Measurements from ENCODE around the gene CTDSPL. TPM values are rescaled to one million over a fixed set of nuclear protein-coding genes. Genes with fewer than 3 reads are reported as not detected.

Gene CTDSPL
- total RNA-seq, 1 donor from 2014 or later: not detected

DNA sequence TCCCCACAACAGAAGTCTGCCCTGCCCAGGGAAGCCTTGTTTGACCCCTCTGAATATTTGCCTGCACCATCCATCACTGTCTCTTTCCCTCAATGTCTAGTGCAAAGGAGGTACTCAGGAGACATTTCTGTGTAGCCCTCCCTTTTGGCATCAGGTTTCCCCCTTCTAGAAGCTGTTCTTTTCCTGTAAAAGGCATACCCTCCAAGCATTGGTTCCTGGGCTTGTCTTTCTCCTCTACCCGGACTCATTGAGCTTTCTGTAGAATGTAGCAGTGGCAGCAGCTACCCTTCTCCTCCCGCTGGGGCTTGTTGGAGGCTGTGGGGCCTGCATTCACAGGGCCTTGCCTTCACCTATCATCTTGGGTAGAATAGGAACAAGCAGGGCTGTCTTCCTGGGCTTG lies 63.5 kb downstream of the CTDSPL start:
- no peak overlapping the region for H3K4me3 Mint-ChIP-seq
- no peak for ATAC-seq (ENCODE audit: low read depth)
- POLR2A ChIA-PET: no interaction called here

DNA sequence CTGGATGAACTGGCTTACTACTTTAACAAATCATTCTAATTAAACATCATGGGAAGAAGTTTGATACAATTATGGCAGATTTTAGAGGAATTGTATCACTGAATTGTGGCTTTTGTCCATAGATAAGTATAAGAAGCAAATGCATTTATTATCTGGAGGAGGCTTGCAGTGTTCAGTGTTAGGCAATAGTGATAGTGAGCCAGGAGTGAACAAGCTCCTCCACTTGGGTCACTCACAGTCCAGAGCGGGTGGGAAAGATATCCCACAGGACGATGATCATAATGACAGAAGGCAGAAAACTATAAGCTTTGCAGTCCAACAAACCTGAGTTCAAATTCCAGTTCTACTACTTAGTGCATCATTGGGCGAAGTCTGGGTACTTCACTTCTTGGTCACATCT lies 64.9 kb downstream of the CTDSPL start:
- ATAC-seq (ENCODE audit: low read depth): no peak
- intact Hi-C loops (cut with micrococcal nuclease): no loop called here

More for the DNA sequence above, 63.5 kb downstream of the CTDSPL start:
- H3K27ac Mint-ChIP-seq: no peak overlapping the region
- TF ChIP-seq, protein P1, sequence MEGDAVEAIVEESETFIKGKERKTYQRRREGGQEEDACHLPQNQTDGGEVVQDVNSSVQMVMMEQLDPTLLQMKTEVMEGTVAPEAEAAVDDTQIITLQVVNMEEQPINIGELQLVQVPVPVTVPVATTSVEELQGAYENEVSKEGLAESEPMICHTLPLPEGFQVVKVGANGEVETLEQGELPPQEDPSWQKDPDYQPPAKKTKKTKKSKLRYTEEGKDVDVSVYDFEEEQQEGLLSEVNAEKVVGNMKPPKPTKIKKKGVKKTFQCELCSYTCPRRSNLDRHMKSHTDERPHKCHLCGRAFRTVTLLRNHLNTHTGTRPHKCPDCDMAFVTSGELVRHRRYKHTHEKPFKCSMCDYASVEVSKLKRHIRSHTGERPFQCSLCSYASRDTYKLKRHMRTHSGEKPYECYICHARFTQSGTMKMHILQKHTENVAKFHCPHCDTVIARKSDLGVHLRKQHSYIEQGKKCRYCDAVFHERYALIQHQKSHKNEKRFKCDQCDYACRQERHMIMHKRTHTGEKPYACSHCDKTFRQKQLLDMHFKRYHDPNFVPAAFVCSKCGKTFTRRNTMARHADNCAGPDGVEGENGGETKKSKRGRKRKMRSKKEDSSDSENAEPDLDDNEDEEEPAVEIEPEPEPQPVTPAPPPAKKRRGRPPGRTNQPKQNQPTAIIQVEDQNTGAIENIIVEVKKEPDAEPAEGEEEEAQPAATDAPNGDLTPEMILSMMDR (IDR thresholded peaks at IDR 0.05): no peak
- CTCF ChIA-PET: no interaction called here
- no peaks in the 10 kb centered on the region for H3K36me3 Mint-ChIP-seq (ENCODE audit: low read depth)
- intact Hi-C loops (cut with micrococcal nuclease): no loop called here
- no peak for DNase-seq
- no peaks in the 10 kb centered on the region for H3K27me3 Mint-ChIP-seq
- H3K9me3 Mint-ChIP-seq: peaks cover 5% of the 10 kb centered on the region
- H3K4me1 Mint-ChIP-seq: no peaks in the 10 kb centered on the region

DNA sequence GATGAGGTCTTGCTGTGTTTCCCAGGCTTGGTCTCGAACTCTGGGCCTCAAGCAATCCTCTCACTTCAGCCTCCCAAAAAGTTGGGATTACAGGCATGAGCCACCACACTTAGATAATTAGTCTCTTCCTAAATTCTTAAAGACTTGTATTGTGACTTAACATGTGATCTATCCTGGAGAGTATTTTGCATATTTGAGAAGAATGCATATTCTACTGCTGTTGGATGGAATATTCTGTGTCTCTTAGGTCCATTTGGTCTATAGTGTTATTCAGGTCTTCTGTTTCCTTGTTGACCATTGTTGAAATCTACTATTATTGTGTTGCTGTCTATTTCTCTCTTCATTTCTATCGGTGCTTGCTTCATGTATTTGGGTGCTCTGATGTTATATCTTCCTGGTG lies 68.8 kb downstream of the CTDSPL start:
- POLR2A ChIA-PET: no interaction called here
- Mint-ChIP-seq H3K27me3 (peaks cover 5% of the 10 kb centered on the region), H3K9me3 (peaks cover 5% of the 10 kb centered on the region), H3K4me3 (no peak overlapping the region), H3K36me3 (ENCODE audit: low read depth) (no peaks in the 10 kb centered on the region), H3K4me1 (no peaks in the 10 kb centered on the region), H3K27ac (no peak overlapping the region)
- CTCF ChIA-PET: no interaction called here
- TF ChIP-seq, protein P1 (IDR thresholded peaks at IDR 0.05): no peak
- ATAC-seq (ENCODE audit: low read depth): no peak
- no peak for DNase-seq
- intact Hi-C loops (cut with micrococcal nuclease): no loop called here

More for the DNA sequence above, 64.9 kb downstream of the CTDSPL start:
- Mint-ChIP-seq H3K4me3 (no peak overlapping the region), H3K9me3 (peaks cover 5% of the 10 kb centered on the region), H3K27ac (no peak overlapping the region), H3K4me1 (no peaks in the 10 kb centered on the region), H3K36me3 (ENCODE audit: low read depth) (no peaks in the 10 kb centered on the region), H3K27me3 (no peaks in the 10 kb centered on the region)
- DNase-seq: no peak
- TF ChIP-seq, protein P1 (IDR thresholded peaks at IDR 0.05): no peak
- ChIA-PET CTCF (no interaction called here), POLR2A (no interaction called here)

DNA sequence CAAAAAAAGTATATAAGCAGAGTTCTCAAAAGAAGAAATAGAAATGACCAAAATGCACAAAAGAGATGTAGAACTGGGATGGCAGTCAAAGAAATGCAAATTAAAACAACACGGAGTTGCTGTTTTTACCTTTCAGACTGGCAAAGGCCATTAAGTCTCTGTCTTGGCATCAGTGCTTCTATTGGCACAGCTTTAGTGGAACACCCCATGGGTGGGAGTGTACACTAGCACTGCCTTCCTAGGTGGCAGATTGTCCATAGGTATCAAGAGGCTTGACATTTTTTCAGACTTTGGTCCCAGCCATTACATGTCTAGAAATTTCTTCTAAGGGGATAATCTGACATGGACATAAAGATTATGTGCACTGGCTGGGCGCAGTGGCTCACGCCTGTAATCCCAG lies 70.8 kb downstream of the CTDSPL start:
- ChIA-PET POLR2A (no interaction called here), CTCF (no interaction called here)
- no peaks in the 10 kb centered on the region for H3K36me3 Mint-ChIP-seq (ENCODE audit: low read depth)
- ATAC-seq (ENCODE audit: low read depth): no peak
- H3K4me3 Mint-ChIP-seq: no peak overlapping the region
- H3K27ac Mint-ChIP-seq: no peak overlapping the region
- no peaks in the 10 kb centered on the region for H3K4me1 Mint-ChIP-seq
- H3K27me3 Mint-ChIP-seq: peaks cover 9% of the 10 kb centered on the region
- DNase-seq: no peak
- TF ChIP-seq, protein P1 (IDR thresholded peaks at IDR 0.05): no peak
- intact Hi-C loops (cut with micrococcal nuclease): no loop called here
- peaks cover 5% of the 10 kb centered on the region for H3K9me3 Mint-ChIP-seq

DNA sequence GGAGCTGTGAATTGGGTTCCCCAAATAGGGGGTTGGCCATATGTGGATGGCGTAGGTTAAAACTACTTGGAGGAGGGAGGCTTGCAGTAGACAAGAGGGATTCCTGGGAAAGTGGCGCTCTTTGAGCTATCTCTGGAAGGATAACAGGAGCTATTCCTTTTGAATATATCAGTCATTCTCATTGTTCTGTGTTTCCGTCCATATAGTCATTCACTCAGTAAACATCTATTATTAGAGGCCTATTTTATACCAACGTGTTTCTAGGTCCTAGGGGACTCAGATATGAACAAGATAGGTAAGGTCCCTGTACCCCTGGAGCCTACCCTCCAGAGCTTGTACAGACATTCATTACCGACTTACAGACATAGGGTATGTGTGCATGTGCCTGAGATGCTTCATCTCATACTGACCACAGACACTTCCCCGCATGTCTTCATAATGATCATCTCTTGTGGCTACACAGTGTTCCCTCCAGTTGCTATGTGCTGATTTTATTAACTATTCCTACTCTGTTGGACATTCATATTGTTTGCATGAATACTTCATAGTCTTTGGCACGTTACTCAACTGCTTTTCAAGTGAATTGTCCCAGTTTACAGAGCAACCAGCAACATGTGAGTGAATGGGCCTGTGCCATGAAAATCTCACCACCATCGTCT lies 73.1 kb downstream of the CTDSPL start:
- ChIA-PET POLR2A (no interaction called here), CTCF (no interaction called here)
- Mint-ChIP-seq H3K27me3 (peaks cover 9% of the 10 kb centered on the region), H3K4me1 (no peaks in the 10 kb centered on the region), H3K4me3 (no peak overlapping the region), H3K36me3 (ENCODE audit: low read depth) (no peaks in the 10 kb centered on the region), H3K27ac (no peak overlapping the region), H3K9me3 (no peaks in the 10 kb centered on the region)
- ATAC-seq (ENCODE audit: low read depth) (no peak), DNase-seq (no peak)
- intact Hi-C loops (cut with micrococcal nuclease): no loop called here
- TF ChIP-seq, protein P1 (IDR thresholded peaks at IDR 0.05): no peak
